ENCODE measurements around the gene PPDPF.
"Not testable (repeated sequence)": the region's sequence is repeated elsewhere in the genome, so short reads cannot be mapped to it uniquely, and the experiment has no call there.

Gene PPDPF

DNA sequence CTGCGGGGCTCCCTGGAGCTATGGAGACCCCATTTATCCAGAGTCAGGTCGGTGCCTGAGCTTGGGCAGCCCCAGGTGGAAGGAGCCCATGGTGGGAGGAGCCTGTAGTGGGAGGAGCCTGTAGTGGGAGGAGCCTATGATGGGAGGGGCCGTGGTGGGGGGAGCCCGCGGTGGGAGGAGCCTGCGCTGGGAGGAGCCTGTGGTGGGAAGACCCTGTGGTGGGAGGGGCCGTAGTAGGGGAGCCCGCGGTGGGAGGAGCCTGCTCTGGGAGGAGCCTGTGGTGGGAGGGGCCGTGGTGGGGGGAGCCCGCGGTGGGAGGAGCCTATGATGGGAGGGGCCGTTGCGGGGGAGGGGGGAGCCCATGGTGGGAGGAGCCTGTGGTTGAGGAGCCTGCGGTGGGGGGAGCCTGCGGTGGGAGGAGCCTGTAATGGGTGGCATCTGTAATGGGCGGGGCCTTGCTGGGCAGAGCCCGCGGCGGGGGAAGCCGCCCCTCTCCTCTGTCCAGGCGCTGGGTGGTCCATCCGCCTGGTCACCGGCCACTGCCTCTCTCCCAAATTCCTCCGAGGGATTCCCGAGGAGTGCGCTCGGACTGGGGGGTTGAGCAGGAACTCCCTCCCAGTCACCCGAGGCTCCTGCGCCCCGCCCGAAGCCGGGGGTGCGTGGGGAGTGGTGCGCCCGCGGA lies 32.8 kb downstream of the PPDPF start:
- DNase-seq, result peak; percentile 15

DNA sequence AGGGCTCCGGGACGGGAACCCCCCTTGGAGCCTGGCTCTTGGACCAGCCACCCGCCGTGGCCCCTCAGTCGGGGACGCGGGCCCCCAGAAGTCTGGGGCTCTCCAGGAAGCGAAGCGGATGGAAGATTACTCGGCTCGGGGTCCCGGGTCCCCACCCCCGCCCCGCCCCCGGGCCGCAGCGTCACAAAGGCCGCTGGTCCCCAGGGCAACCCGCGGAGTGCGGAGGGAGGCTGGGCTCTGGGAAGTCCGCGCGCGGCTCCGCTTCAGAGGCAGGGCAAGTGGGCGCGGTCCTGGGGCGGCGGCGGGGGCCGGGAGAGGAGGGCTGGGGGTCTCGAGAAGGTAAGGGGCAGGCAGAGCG lies 33.3 kb downstream of the PPDPF start, which contains the start of gene FNDC11:
Gene FNDC11, plus strand, starts transcription at position 227 of the 358 bp plus-strand sequence. CDS start 1,505 bp downstream, outside the sequence.
- DNase-seq, result no peak

GRCh38 chr20:63554361-63555278 lies 34.1 kb downstream of the PPDPF start:
- DNase-seq, result no peak

GRCh38 chr20:63555661-63556381 lies 35.3 kb downstream of the PPDPF start:
- no peak for DNase-seq

- DNase-seq, result no peak
Measured at GRCh38 chr20:63556873-63557478, 36.4 kb downstream of the PPDPF start.

- no peak for DNase-seq
Measured at GRCh38 chr20:63557481-63557891, 36.9 kb downstream of the PPDPF start.

- DNase-seq, result no peak
Measured at GRCh38 chr20:63558804-63559484, 38.4 kb downstream of the PPDPF start.

DNA sequence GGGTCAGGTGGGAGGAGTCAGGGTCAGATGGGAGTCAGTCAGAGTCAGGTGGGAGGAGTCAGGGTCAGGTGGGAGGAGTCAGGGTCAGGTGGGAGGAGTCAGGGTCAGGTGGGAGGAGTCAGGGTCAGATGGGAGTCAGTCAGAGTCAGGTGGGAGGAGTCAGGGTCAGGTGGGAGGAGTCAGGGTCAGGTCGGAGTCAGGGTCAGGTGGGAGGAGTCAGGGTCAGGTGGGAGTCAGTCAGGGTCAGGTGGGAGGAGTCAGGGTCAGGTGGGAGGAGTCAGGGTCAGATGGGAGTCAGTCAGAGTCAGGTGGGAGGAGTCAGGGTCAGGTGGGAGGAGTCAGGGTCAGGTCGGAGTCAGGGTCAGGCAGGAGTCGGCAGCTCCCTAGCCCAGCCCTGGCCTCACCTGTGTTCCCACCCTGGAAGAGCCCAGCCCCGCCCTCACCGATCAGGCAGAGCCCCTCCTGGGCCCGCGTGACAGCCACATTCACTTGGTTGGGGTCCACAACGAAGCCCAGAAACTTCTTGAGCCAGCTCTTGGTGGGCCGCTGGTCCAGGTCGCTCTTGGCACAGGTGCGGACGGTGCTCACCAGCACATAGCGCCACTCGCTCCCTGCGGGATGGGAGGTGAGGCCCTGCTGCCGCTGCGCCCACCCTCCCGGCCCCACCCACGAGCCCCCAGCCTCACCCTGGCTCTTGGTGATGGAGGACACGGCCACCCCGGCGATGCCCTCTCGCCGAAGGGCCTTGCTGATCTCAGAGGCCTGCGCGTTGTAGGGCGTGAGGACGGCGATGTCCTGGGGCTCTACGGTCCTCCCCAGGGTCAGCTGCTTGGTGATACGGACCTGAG lies 39.1 kb downstream of the PPDPF start:
- DNase-seq, result not testable (repeated sequence)

GRCh38 chr20:63560333-63560805 lies 39.8 kb downstream of the PPDPF start:
- no peak for DNase-seq

DNA sequence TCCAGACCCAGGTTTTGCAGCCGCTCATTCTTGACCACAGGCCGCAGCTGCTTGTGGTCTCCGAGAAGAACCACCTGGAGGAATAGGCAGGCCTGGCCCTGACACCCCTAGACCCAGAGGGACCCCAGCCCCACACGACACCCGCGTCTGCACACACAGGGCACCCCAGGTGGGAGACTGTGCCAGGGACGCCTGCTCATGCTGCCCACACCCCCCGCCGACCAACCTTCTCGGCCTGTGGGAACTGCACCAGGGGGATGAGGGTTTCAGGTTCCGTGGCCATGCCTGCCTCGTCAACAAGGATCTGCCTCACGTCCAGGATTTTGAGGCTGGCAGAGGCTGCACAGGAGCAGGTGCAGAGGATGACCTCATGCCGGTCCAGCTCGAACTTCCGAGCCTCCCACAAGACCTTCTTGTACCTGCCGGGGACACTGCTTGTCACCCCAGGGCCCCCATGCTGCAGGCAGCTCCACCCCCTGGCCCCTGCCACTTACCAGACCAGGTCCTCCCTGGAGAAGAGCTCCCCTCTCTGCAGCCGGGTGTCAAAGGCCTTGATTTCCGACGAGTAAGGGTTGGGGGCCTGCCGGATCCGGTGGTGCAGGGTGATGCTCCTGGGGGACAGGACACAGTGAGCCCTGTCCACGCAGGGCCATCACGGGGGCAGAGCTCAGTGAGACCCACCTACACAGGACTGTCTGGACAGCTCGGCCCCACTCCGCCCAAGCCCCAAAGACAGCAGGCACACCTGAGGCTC lies 40.5 kb downstream of the PPDPF start:
- DNase-seq, result no peak

GRCh38 chr20:63561624-63562396 lies 41.2 kb downstream of the PPDPF start:
- DNase-seq, result no peak

GRCh38 chr20:63562461-63563224 lies 42.1 kb downstream of the PPDPF start:
- DNase-seq, result no peak

GRCh38 chr20:63563225-63563935 lies 42.8 kb downstream of the PPDPF start:
- no peak for DNase-seq

DNA sequence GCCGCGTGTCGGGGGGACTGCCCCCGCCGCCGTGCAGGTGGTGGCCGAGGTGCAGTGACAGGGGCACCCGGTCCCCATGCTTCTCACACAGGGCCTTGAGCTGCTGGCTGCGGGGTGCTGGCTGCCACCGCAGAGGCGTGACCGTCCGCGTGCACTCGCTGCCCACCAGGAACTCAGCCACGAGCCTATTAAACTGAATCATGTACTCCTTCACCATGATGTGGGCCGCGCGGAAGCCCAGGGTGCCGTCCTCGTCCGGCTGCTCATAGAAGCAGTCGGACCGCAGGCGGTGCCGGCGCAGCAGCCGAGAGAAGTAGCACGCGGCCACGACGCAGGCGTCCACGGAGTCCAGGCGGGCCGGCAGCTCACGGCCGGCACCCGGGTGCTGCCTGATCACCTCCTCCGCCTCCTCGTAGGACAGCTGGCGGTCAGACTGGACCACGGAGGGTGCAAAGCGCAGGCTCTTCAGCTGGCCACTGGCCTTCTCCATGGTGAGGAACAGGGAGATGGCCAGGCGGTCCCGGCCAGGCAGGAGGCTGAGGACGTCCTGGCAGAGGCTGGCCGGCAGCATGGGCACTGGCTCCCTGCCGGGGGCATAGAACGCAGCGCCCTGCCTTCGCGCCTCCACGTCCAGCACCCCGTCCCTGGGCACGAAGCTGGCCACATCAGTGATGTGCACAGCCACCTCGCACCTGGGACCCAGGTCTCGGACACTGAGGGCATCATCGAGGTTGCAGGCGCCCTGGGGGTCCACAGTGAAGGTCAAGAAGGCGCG lies 43.7 kb downstream of the PPDPF start:
- DNase-seq, result no peak

DNA sequence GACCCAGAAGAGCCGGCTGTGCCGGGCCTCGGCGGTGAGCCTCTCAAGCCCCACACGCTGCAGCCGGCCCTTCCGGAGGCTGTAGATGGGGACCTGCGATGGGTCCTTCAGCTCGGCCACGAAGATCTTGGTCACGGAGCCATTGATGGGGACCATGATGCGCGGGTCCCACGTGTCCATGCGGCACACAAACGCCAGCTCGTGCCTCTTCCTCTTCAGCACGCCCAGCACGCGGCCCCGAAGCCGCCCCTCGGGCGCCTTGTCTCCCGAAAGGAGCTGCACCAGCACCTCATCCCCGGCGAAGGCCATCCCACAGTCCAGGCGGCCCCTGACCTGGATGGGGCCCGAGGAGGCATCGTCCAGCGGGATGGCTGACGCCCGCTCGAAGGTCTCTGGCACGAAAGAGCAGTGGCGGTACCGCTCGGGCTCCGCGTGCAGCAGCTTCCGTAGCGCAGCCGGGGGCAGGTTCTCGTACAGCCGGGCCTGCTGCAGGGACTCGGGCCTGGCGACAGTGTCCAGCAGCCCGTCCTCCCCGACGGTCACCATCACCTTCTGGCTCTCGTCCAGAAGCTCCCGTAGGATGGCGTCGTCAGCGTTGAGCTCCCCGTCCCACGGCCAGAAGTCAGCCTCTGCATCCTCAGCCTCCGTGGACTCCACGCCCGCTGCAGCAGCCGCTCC lies 44.6 kb downstream of the PPDPF start:
- no peak for DNase-seq

DNA sequence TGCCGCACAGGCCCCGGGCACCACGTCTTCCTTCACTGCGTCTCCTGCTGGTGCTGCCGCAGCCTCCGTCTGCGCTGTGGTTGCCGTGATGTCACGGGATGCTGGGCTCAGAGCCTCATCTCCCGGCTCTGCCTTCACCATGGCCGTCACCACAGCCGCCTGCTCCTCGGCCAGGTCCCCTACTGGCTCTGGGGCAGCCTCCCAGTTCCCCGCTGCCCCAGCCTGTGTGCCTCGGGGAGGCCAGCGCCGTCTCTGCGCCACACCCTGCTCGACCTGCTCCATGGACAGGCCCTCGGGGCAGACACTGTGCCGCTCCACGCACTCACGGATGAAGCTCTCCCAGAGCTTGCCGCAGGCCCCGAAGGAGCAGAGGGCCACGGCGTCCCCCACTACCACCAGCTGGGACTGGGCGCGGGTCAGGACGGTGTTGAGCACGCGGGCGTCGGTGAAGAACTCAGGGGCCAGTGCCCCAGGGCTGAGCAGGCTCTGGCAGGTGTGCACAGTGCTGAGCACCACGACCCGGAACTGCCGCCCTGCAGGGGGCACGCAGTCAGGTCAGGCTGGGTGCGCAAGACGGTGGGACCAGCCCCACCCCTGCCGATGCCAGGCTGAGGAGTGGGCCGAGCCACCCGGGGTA lies 45.3 kb downstream of the PPDPF start:
- no peak for DNase-seq

Measured in NCI-H2029 treated with DMSO at 0.1 percent for 48 hours (cell line).